ENCODE results near the gene INF2. TPM values are rescaled to one million over a fixed set of nuclear protein-coding genes. Genes with fewer than 3 reads are reported as not detected.

INF2 gene
- total RNA-seq, 1 donor from 2014 or later: 26.6 TPM

GRCh38 chr14:104702106-104702505 is 12.7 kb downstream of the INF2 start:
- FAIRE-seq: no peak
- no peak for TF ChIP-seq CTCF (IDR thresholded peaks at IDR 0.05; ENCODE audit: insufficient read depth, low read length, severe bottlenecking)

GRCh38 chr14:104702673-104703072 is 13.3 kb downstream of the INF2 start:
- TF ChIP-seq CTCF (IDR thresholded peaks at IDR 0.05; ENCODE audit: insufficient read depth, low read length, severe bottlenecking): no peak
- FAIRE-seq: no peak
- Histone ChIP-seq H3K36me3 (ENCODE audit: control insufficient read depth, insufficient read depth, low read length) (peaks cover 27% of the 10 kb centered on the region), H3K4me3 (ENCODE audit: low read depth, low read length) (no peak overlapping the region), H3K27me3 (ENCODE audit: control insufficient read depth, insufficient read depth, low read length) (no peaks in the 10 kb centered on the region)
- DNase-seq (ENCODE audit: low read depth): no peak

More at GRCh38 chr14:104702106-104702505, 12.7 kb downstream of the INF2 start:
- DNase-seq (ENCODE audit: low read depth): no peak
- Histone ChIP-seq H3K4me3 (ENCODE audit: low read depth, low read length) (no peak overlapping the region), H3K36me3 (ENCODE audit: control insufficient read depth, insufficient read depth, low read length) (peaks cover 30% of the 10 kb centered on the region), H3K27me3 (ENCODE audit: control insufficient read depth, insufficient read depth, low read length) (no peaks in the 10 kb centered on the region)

GRCh38 chr14:104703269-104703668 is 13.9 kb downstream of the INF2 start:
- Histone ChIP-seq H3K27me3 (ENCODE audit: control insufficient read depth, insufficient read depth, low read length) (no peaks in the 10 kb centered on the region), H3K4me3 (ENCODE audit: low read depth, low read length) (no peak overlapping the region), H3K36me3 (ENCODE audit: control insufficient read depth, insufficient read depth, low read length) (peaks cover 25% of the 10 kb centered on the region)
- no peak for DNase-seq (ENCODE audit: low read depth)
- no peak for TF ChIP-seq CTCF (IDR thresholded peaks at IDR 0.05; ENCODE audit: insufficient read depth, low read length, severe bottlenecking)
- no peak for FAIRE-seq

- Histone ChIP-seq H3K4me3 (ENCODE audit: low read depth, low read length) (no peak overlapping the region), H3K36me3 (ENCODE audit: control insufficient read depth, insufficient read depth, low read length) (peaks cover 23% of the 10 kb centered on the region), H3K27me3 (ENCODE audit: control insufficient read depth, insufficient read depth, low read length) (no peaks in the 10 kb centered on the region)
- FAIRE-seq (no peak), DNase-seq (ENCODE audit: low read depth) (no peak)
- no peak for TF ChIP-seq CTCF (IDR thresholded peaks at IDR 0.05; ENCODE audit: insufficient read depth, low read length, severe bottlenecking)
Observed at GRCh38 chr14:104704252-104704651, 14.8 kb downstream of the INF2 start.

GRCh38 chr14:104705340-104706047 is 16.1 kb downstream of the INF2 start:
- H3K36me3 ChIP-seq (ENCODE audit: control insufficient read depth, insufficient read depth, low read length): peaks cover 33% of the 10 kb centered on the region
- no peak overlapping the region for H3K4me3 ChIP-seq (ENCODE audit: low read depth, low read length)
- TF ChIP-seq CTCF (IDR thresholded peaks at IDR 0.05; ENCODE audit: insufficient read depth, low read length, severe bottlenecking): no peak
- DNase-seq (ENCODE audit: low read depth): no peak
- no peaks in the 10 kb centered on the region for H3K27me3 ChIP-seq (ENCODE audit: control insufficient read depth, insufficient read depth, low read length)
- FAIRE-seq: no peak
